ENCODE data around the gene PRAMEF5.
"Not testable (repeated sequence)": the region's sequence is repeated elsewhere in the genome, so short reads cannot be mapped to it uniquely, and the experiment has no call there.

DNA sequence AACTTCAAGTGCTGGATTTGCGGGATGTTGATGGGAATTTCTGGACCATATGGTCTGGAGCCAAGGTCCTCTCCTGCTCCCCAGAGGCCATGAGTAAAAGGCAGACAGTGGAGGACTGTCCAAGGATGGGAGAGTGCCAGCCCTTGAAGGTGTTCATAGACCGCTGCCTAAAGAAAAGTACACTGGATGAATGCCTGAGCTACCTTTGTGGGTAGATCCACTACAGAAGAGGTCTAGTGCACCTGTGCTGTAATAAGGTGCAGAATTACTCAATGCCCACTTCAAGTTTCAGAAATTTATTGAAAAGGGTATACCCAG lies 7.5 kb upstream of the PRAMEF5 start:
- TF ChIP-seq, protein P1, sequence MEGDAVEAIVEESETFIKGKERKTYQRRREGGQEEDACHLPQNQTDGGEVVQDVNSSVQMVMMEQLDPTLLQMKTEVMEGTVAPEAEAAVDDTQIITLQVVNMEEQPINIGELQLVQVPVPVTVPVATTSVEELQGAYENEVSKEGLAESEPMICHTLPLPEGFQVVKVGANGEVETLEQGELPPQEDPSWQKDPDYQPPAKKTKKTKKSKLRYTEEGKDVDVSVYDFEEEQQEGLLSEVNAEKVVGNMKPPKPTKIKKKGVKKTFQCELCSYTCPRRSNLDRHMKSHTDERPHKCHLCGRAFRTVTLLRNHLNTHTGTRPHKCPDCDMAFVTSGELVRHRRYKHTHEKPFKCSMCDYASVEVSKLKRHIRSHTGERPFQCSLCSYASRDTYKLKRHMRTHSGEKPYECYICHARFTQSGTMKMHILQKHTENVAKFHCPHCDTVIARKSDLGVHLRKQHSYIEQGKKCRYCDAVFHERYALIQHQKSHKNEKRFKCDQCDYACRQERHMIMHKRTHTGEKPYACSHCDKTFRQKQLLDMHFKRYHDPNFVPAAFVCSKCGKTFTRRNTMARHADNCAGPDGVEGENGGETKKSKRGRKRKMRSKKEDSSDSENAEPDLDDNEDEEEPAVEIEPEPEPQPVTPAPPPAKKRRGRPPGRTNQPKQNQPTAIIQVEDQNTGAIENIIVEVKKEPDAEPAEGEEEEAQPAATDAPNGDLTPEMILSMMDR (IDR thresholded peaks at IDR 0.05): not testable (repeated sequence)
- not testable (repeated sequence) for TF ChIP-seq POLR2A (IDR thresholded peaks at IDR 0.05)

All from adrenal gland (tissue), 5 donors.